LNCaP clone FGC (cell line): Measurements from ENCODE around the gene UPB1.

Experiments used
- DNase-seq: peaks from one replicate; pipeline ENCODE4 v3.0.0-alpha.2; 2011; ENCODE audit warnings: low read depth
- H3K4me3 ChIP-seq: 2 replicates; pipeline ENCODE4 v1.5.1; 2011; ENCODE audit warnings: mild to moderate bottlenecking, low read depth, low read length, control low read depth
- CTCF ChIP-seq: IDR thresholded peaks from 2 replicates; pipeline ENCODE4 v1.5.1; 2012; ENCODE audit warnings: mild to moderate bottlenecking; ENCODE audit not compliant: control insufficient read depth, insufficient read depth; ENCODE audit errors: extremely low read depth

Gene UPB1

GRCh38 chr22:24474649-24475255, 20.4 kb upstream of the UPB1 start:
- TF ChIP-seq CTCF = no peak
- no peak overlapping the region for H3K4me3 ChIP-seq
- DNase-seq = no peak

- no peak for DNase-seq
- no peak overlapping the region for H3K4me3 ChIP-seq
- no peak for TF ChIP-seq CTCF
Observed at GRCh38 chr22:24481641-24482040, 13.5 kb upstream of the UPB1 start.

GRCh38 chr22:24482575-24482974, 12.6 kb upstream of the UPB1 start:
- TF ChIP-seq CTCF = no peak
- H3K4me3 ChIP-seq = no peak overlapping the region
- no peak for DNase-seq

- no peak for TF ChIP-seq CTCF
- no peak overlapping the region for H3K4me3 ChIP-seq
Observed at GRCh38 chr22:24482998-24483397, 12.1 kb upstream of the UPB1 start.

GRCh38 chr22:24483976-24484545, 11.1 kb upstream of the UPB1 start:
- DNase-seq = no peak
- no peak overlapping the region for H3K4me3 ChIP-seq
- TF ChIP-seq CTCF = no peak

More at GRCh38 chr22:24482998-24483397, 12.1 kb upstream of the UPB1 start:
- DNase-seq = no peak

GRCh38 chr22:24485170-24485569, 10.0 kb upstream of the UPB1 start:
- no peak for DNase-seq
- no peak for TF ChIP-seq CTCF
- no peak overlapping the region for H3K4me3 ChIP-seq

GRCh38 chr22:24485608-24486007, 9.5 kb upstream of the UPB1 start:
- TF ChIP-seq CTCF = no peak
- no peak for DNase-seq
- no peak overlapping the region for H3K4me3 ChIP-seq
